GM12891 (cell line): Measurements from ENCODE around the gene TIMD4.
A peak's percentile ranks its signal among the peaks of the same experiment; 100 is the strongest.
"Not testable (repeated sequence)": the region's sequence is repeated elsewhere in the genome, so short reads cannot be mapped to it uniquely, and the experiment has no call there.

ENCODE experiments used
- DNase-seq: peaks from one replicate; pipeline ENCODE4 v3.0.0; 2011; ENCODE audit warnings: low spot score; ENCODE audit not compliant: insufficient read length
- FAIRE-seq: peaks from 2 replicates; lab custom pipeline; 2011; peaks lifted over from hg19 to GRCh38; lab: Jason Lieb, UNC
- PAX5 ChIP-seq: IDR thresholded peaks from 2 replicates; pipeline ENCODE4 v1.6.1; 2011; ENCODE audit warnings: low read length, moderate library complexity, mild to moderate bottlenecking; ENCODE audit not compliant: insufficient read depth, severe bottlenecking
- POLR2A ChIP-seq: IDR thresholded peaks from 2 replicates; pipeline ENCODE4 v1.6.1; 2011; ENCODE audit warnings: low read depth, low read length, control low read depth
- POLR2AphosphoS5 ChIP-seq: IDR thresholded peaks from 2 replicates; pipeline ENCODE4 v1.6.1; 2011; ENCODE audit warnings: low read depth, low read length, control low read depth
- POU2F2 ChIP-seq: IDR thresholded peaks from 2 replicates; pipeline ENCODE4 v1.6.1; 2011; ENCODE audit warnings: low read depth, mild to moderate bottlenecking, control low read depth, low read length, moderate library complexity
- SPI1 ChIP-seq: IDR thresholded peaks from 2 replicates; pipeline ENCODE4 v1.6.1; 2011; ENCODE audit warnings: low read depth, low read length, control low read depth
- TAF1 ChIP-seq: IDR thresholded peaks from 2 replicates; pipeline ENCODE4 v1.6.1; 2011; ENCODE audit warnings: low read depth, low read length, control low read depth

Gene TIMD4

GRCh38 chr5:156956321-156956720 is 6.7 kb downstream of the TIMD4 start:
- no peak for TF ChIP-seq PAX5
- TF ChIP-seq TAF1 = no peak
- TF ChIP-seq POU2F2 = no peak
- TF ChIP-seq SPI1 = no peak
- no peak for TF ChIP-seq POLR2A
- TF ChIP-seq POLR2AphosphoS5 = no peak
- FAIRE-seq = no peak
- DNase-seq = no peak

GRCh38 chr5:156951359-156951758 is 11.7 kb downstream of the TIMD4 start:
- FAIRE-seq (no peak), DNase-seq (no peak)
- no peak for TF ChIP-seq POU2F2
- TF ChIP-seq POLR2A = no peak
- TF ChIP-seq POLR2AphosphoS5 = no peak
- TF ChIP-seq TAF1 = no peak
- TF ChIP-seq SPI1 = no peak
- TF ChIP-seq PAX5 = no peak

DNA sequence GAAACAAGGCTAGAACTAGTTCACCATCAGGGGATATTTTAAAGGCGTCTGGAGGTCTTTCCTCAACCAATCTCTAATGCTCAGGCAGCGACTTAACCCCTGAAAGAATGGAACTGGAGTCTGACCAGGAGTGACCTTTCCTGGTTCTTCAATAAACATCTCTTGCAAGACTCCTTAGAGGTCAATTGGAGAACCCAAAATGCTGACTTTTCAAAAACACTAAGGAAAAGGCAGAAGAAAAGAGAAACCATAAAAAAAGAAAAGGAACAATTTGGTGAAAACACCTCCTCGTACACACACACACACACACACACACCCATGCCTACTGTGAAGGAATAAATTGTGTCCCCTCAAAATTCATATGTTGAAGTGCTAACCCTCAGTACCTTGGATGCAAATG is 12.3 kb downstream of the TIMD4 start:
- TF ChIP-seq POLR2AphosphoS5 (no peak), SPI1 (no peak), TAF1 (no peak)
- FAIRE-seq (no peak), DNase-seq (no peak)

GRCh38 chr5:156949424-156949823 is 13.6 kb downstream of the TIMD4 start:
- no peak for TF ChIP-seq POLR2AphosphoS5
- no peak for TF ChIP-seq POU2F2
- no peak for TF ChIP-seq SPI1
- TF ChIP-seq TAF1 = no peak
- TF ChIP-seq PAX5 = no peak
- TF ChIP-seq POLR2A = no peak
- DNase-seq (no peak), FAIRE-seq (no peak)

DNA sequence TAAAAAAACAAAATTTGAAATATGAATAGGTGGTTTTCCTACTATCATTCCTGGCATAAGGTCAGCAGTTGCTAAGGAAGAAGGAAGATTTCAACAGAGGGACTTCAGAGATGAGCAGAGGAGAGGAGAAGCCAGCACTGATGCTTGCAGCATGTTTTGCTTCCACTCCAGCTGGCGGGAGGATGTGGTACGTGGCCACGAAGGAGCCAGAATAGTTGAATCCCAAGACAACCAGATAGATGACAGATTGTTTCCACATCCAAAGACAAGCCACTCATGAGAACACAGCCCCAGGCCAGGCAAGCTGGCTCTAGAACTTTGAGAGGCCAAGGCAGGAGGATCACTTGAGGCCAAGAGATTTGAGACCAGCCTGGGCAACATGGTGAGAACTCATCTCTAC is 15.1 kb downstream of the TIMD4 start:
- FAIRE-seq = no peak
- TF ChIP-seq POLR2A (no peak), SPI1 (no peak), POLR2AphosphoS5 (no peak), POU2F2 (no peak), PAX5 (no peak), TAF1 (no peak)

GRCh38 chr5:156942064-156942463 is 21.0 kb downstream of the TIMD4 start:
- FAIRE-seq (peak; percentile 83), DNase-seq (peak; percentile 28)
- TF ChIP-seq PAX5 = no peak
- no peak for TF ChIP-seq POLR2AphosphoS5
- no peak for TF ChIP-seq SPI1
- TF ChIP-seq TAF1 = no peak
- peak; percentile 75; the same call in 1 of the 2 replicates for TF ChIP-seq POU2F2
- TF ChIP-seq POLR2A = no peak

More for the DNA sequence above, 15.1 kb downstream of the TIMD4 start:
- DNase-seq = no peak

DNA sequence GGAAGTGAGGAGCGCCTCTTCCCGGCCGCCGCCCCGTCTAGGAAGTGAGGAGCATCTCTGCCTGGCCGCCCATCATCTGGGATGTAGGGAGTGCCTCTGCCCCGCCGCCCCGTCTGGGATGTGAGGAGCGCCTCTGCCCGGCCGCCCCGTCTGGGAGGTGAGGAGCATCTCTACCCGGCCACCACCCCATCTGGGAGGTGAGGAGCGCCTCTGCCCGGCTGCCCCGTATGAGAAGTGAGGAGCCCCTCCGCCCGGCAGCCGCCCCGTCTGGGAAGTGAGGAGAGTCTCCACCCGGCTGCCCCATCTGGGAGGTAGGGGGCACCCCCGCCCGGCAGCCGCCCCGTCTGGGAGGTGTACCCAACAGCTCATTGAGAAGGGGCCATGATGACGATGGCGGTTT is 22.6 kb downstream of the TIMD4 start:
- FAIRE-seq, DNase-seq: not testable (repeated sequence)

GRCh38 chr5:156936972-156937371 is 26.1 kb downstream of the TIMD4 start:
- TF ChIP-seq POLR2A (no peak), SPI1 (peak; percentile 56), TAF1 (no peak), POLR2AphosphoS5 (no peak), POU2F2 (no peak), PAX5 (no peak)
- no peak for DNase-seq

DNA sequence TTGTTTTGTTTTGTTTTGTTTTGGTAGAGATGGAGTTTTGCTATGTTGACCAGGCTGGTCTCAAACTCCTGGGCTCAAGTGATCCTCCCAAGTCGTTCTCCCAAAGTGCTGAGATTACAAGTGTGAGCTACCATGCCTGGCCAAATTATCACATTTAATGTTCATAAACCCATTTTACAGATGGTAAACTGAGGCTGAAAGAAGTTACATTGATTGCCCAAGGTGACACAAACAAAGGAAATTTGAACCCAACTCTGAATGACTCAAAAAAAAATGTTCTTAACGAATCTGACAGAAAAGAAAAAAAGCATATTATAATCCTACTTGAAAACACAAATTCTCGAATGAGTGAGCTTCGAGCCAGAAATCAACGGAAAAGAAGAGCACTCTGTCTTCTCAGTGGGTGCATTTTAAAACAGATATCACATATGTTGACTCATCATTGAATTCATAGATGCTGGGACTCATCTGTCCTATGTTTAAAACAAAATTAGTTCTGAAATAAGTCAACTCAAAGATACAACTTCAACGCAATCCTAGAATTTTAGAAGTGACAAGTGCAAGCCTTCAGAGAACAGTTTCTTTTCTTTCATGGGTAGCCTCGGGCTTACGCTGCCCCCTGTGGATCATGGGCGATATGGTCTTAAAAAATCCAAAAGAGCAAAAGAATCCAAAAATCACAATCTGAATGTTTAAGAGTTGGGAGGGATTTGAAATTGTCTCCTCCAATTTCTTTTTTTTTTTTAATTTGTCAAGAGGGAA is 28.4 kb downstream of the TIMD4 start:
- FAIRE-seq = peak; percentile 45
- no peak for DNase-seq
- TF ChIP-seq POU2F2 = no peak
- no peak for TF ChIP-seq TAF1
- TF ChIP-seq PAX5 = no peak
- TF ChIP-seq SPI1 = no peak
- TF ChIP-seq POLR2A = no peak
- no peak for TF ChIP-seq POLR2AphosphoS5

More at GRCh38 chr5:156936972-156937371, 26.1 kb downstream of the TIMD4 start:
- peak; percentile 54 for FAIRE-seq

DNA sequence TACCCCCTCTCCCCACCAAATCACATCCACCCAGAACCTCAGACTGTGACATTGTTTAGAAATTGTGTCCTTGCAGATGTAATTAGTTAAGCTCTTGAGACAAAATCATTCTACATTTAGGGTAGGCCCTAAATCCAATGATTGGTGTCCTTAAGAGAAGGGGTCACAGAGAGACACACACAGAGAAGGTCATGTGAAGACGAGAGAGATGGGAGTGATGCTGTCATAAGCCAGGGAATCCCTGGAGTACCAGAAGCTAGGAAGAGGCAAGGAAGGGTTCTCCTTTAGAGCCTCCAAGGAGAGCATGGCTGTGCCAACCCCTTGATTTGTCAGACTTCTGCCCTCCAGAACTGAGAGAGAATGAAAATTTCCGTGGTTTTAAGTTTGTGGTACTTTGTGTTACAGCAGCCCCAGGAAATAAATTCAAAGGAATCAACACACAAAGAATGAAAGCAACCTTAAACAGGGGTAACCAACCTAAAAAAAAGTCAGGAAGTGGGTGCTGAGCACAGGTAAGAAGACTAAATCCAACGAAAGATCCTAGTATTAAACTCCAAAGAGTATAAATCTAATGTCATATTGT is 33.6 kb downstream of the TIMD4 start:
- no peak for DNase-seq
- peak; percentile 84 for FAIRE-seq
- TF ChIP-seq SPI1 (no peak), POLR2A (no peak), PAX5 (no peak), TAF1 (no peak), POLR2AphosphoS5 (no peak), POU2F2 (no peak)

GRCh38 chr5:156927545-156927944 is 35.5 kb downstream of the TIMD4 start:
- no peak for DNase-seq
- FAIRE-seq = peak; percentile 71
- TF ChIP-seq TAF1 (no peak), POLR2AphosphoS5 (no peak), PAX5 (no peak), POLR2A (no peak), SPI1 (no peak), POU2F2 (no peak)

DNA sequence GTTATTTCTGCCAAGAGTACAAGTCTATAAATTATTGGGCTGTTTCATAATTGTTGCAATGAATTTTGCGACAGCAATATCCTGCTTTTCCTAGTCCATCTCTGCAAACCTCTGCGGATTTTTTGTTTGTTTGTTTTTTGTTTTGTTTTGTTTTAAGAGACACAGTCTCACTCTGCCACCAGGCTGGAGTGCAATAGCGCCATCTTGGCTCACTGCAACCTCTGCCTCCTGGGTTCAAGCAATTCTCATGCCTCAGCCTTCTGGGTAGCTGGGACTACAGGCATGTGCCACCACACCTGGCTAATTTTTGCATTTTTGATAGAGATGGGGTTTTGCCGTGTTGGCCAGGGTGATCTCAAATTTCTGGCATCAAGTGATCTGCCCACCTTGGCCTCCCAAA is 37.3 kb downstream of the TIMD4 start:
- not testable (repeated sequence) for FAIRE-seq

More for the DNA sequence above, 37.3 kb downstream of the TIMD4 start:
- DNase-seq = not testable (repeated sequence)
